Osteoblast (primary cell): Measurements from ENCODE around the gene GPC5. TPM values are rescaled to one million over a fixed set of nuclear protein-coding genes. Genes with fewer than 3 reads are reported as not detected.

Experiments used
- DNase-seq: peaks from one replicate; pipeline ENCODE4 v3.0.0; 2011; ENCODE audit warnings: low spot score, mixed read lengths; ENCODE audit not compliant: insufficient read length; ENCODE audit errors: missing footprints
- H2AFZ ChIP-seq: 2 replicates; pipeline ENCODE4 v1.6.0; 2011; ENCODE audit warnings: mild to moderate bottlenecking, low read length
- H3K27ac ChIP-seq: 2 replicates; pipeline ENCODE4 v1.5.1; 2011; ENCODE audit warnings: mild to moderate bottlenecking, low read depth, low read length, moderate library complexity
- H3K27me3 ChIP-seq: 2 replicates; pipeline ENCODE4 v1.6.0; 2012; ENCODE audit warnings: mild to moderate bottlenecking, control low read depth, inconsistent platforms, low read length, moderate library complexity; ENCODE audit not compliant: insufficient read depth
- H3K36me3 ChIP-seq: 2 replicates; pipeline ENCODE4 v1.5.1; 2011; ENCODE audit warnings: mild to moderate bottlenecking, low read length, control low read depth, moderate library complexity; ENCODE audit not compliant: insufficient read depth
- H3K4me1 ChIP-seq: 2 replicates; pipeline ENCODE4 v1.5.1; 2011; ENCODE audit warnings: mild to moderate bottlenecking, low read length, control low read depth, moderate library complexity; ENCODE audit not compliant: insufficient read depth
- H3K4me2 ChIP-seq: 2 replicates; pipeline ENCODE4 v1.6.0; 2011; ENCODE audit warnings: mild to moderate bottlenecking, low read length; ENCODE audit not compliant: insufficient read depth
- H3K4me3 ChIP-seq: fragments of 200-600 bp; sonication (generic); 3 replicates; pipeline ENCODE4 v1.5.1; 2012; ENCODE audit warnings: mild to moderate bottlenecking, low read length, inconsistent platforms; ENCODE audit not compliant: insufficient read depth
- H3K79me2 ChIP-seq: 2 replicates; pipeline ENCODE4 v1.6.0; 2012; ENCODE audit warnings: mild to moderate bottlenecking, low read length, control low read depth, inconsistent platforms; ENCODE audit not compliant: insufficient read depth
- H3K9me3 ChIP-seq: 2 replicates; pipeline ENCODE4 v1.5.1; 2011; ENCODE audit warnings: low read depth, low read length, control low read depth
- H4K20me1 ChIP-seq: 2 replicates; pipeline ENCODE4 v1.6.0; 2012; ENCODE audit warnings: mild to moderate bottlenecking, low read length, control low read depth; ENCODE audit not compliant: insufficient read depth
- total RNA-seq: library from RNA; depleted of rRNA; stranded (reverse); fragments of >200 nt; gene quantifications from 2 replicates; pipeline ENCODE4 v1.2.3, GENCODE V29; 2012
- TF ChIP-seq, protein P1 (sequence below): IDR thresholded peaks from 2 replicates; pipeline ENCODE4 v1.5.1; 2011; ENCODE audit warnings: mild to moderate bottlenecking, low read depth, low read length, moderate library complexity; ENCODE audit errors: extremely low read depth

Gene GPC5
- total RNA-seq, 1 donor, result 0.36 TPM

DNA sequence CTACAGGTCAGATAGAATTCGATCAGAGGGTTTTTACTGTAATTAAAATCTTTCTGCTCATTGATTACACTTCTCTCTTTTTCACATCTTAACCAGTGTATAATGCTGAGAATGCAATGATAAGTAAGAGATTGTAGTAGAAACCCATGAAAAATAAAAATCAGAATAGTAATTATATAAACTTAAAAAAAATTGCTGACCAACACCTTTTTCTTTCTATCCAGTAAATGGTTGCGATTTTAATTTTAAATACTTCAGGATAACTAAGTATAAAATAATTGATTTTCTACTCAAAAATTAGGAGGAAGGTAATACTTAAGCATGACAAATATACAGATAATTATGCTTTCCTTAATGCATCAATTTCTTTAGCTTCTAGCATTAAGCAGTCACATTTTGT, 917.6 kb downstream of the GPC5 start:
- no peaks in the 10 kb centered on the region for H3K4me1 ChIP-seq
- no peaks in the 10 kb centered on the region for H3K27me3 ChIP-seq
- H3K4me2 ChIP-seq, result no peak overlapping the region
- H3K36me3 ChIP-seq, result no peaks in the 10 kb centered on the region
- no peak overlapping the region for H3K27ac ChIP-seq
- no peak for DNase-seq
- no peak overlapping the region for H3K4me3 ChIP-seq
- H4K20me1 ChIP-seq, result no peaks in the 10 kb centered on the region
- TF ChIP-seq, protein P1, sequence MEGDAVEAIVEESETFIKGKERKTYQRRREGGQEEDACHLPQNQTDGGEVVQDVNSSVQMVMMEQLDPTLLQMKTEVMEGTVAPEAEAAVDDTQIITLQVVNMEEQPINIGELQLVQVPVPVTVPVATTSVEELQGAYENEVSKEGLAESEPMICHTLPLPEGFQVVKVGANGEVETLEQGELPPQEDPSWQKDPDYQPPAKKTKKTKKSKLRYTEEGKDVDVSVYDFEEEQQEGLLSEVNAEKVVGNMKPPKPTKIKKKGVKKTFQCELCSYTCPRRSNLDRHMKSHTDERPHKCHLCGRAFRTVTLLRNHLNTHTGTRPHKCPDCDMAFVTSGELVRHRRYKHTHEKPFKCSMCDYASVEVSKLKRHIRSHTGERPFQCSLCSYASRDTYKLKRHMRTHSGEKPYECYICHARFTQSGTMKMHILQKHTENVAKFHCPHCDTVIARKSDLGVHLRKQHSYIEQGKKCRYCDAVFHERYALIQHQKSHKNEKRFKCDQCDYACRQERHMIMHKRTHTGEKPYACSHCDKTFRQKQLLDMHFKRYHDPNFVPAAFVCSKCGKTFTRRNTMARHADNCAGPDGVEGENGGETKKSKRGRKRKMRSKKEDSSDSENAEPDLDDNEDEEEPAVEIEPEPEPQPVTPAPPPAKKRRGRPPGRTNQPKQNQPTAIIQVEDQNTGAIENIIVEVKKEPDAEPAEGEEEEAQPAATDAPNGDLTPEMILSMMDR, result no peak
- H3K9me3 ChIP-seq, result no peaks in the 10 kb centered on the region
- no peak overlapping the region for H2AFZ ChIP-seq
- no peaks in the 10 kb centered on the region for H3K79me2 ChIP-seq

DNA sequence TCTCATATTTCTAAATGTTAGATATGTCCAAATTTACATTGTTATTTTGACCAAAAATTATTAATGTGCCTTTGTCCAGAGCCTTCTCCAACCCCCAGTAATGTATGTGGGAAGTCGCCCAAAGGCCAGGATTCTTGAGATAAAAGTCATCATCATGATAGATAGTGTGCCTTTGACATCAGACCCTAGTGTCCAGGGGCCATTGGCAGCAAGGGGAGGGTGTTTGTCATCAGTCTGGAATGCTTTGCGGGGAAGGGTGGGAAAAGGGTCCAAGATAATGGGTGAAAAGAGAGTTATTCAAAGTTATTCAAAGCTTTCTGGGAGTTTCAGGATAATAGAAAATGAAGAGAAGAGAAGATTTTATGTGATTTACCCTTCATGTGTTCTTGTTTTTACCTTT, 918.6 kb downstream of the GPC5 start:
- no peak for DNase-seq
- Histone ChIP-seq H3K79me2 (no peaks in the 10 kb centered on the region), H3K27ac (no peak overlapping the region), H3K4me2 (no peak overlapping the region), H3K4me3 (no peak overlapping the region), H3K27me3 (no peaks in the 10 kb centered on the region), H3K36me3 (no peaks in the 10 kb centered on the region), H3K4me1 (no peaks in the 10 kb centered on the region), H3K9me3 (no peaks in the 10 kb centered on the region), H2AFZ (no peak overlapping the region), H4K20me1 (no peaks in the 10 kb centered on the region)
- TF ChIP-seq, protein P1, result no peak

- TF ChIP-seq, protein P1, result no peak
These were observed 921.9 kb downstream of the GPC5 start for GRCh38 chr13:92320323-92320722.

GRCh38 chr13:92321174-92321573, 922.8 kb downstream of the GPC5 start:
- no peak overlapping the region for H2AFZ ChIP-seq
- no peaks in the 10 kb centered on the region for H3K79me2 ChIP-seq
- H4K20me1 ChIP-seq, result no peaks in the 10 kb centered on the region
- no peak overlapping the region for H3K4me3 ChIP-seq
- TF ChIP-seq, protein P1, result no peak
- no peaks in the 10 kb centered on the region for H3K27me3 ChIP-seq
- DNase-seq, result no peak
- H3K36me3 ChIP-seq, result no peaks in the 10 kb centered on the region
- H3K9me3 ChIP-seq, result no peaks in the 10 kb centered on the region
- H3K4me2 ChIP-seq, result no peak overlapping the region
- no peaks in the 10 kb centered on the region for H3K4me1 ChIP-seq
- no peak overlapping the region for H3K27ac ChIP-seq

More at GRCh38 chr13:92320323-92320722, 921.9 kb downstream of the GPC5 start:
- H3K27ac ChIP-seq, result no peak overlapping the region
- no peaks in the 10 kb centered on the region for H3K27me3 ChIP-seq
- H4K20me1 ChIP-seq, result no peaks in the 10 kb centered on the region
- no peaks in the 10 kb centered on the region for H3K79me2 ChIP-seq
- no peak overlapping the region for H3K4me2 ChIP-seq
- H3K4me1 ChIP-seq, result no peaks in the 10 kb centered on the region
- no peaks in the 10 kb centered on the region for H3K36me3 ChIP-seq
- no peak overlapping the region for H2AFZ ChIP-seq
- DNase-seq, result no peak
- H3K4me3 ChIP-seq, result no peak overlapping the region
- H3K9me3 ChIP-seq, result no peaks in the 10 kb centered on the region
